Stimulated activated CD4-positive, alpha-beta T cell treated with anti-CD3 and anti-CD28 coated beads, Interleukin-1b, Interleukin-23, amount 100 ng/mL, for 4 hours (primary cell): ENCODE results near the gene TMEM184A.

Experiments used
- DNase-seq, 2 donors: peaks; one replicate each; pipeline ENCODE4 v3.0.0-alpha.2; 2020; ENCODE audit warnings: low read depth in 2 of 2

Gene TMEM184A

DNA sequence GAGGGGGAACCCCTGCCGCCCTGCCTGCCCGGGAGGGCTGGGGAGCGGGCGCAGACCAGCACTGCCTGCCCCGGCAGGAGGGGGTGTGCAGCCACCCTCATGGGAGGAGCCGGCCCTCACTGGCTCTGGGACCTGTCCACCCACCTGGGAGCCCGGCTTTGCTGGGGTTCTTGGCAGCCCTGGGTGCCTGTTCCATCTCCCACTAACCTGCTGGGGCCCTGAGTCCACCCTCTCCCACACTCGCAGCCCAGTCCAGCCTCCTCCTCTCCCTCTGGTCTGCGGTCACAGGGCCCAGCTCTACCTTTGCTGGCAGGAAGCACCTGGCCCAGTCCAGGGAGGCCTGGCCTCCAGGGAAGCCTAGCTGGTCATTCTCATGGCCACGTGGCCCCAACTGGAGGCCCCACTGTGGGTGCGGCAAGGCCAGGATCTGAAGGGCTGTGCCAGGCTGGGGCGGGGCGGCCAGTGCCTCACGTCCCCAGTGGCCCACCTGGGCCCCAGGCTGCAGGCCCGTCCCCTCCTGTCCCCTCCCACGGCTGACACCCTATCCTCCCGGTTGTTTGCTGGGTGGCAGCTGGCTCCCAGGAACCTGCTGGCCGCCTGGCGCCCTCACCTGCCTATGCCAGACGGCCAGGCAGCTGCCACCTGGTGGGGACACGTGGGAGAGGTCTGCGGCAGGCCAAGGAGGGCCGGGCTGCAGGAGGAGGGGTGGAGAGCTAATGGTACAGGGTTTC, at the start of gene TMEM184A:
Gene TMEM184A (minus strand): TSS at position 393 of the 731 bp plus-strand sequence. CDS start 721 bp downstream, outside the sequence.
- peak in 1 of 2 donors; percentile 31 for DNase-seq

DNA sequence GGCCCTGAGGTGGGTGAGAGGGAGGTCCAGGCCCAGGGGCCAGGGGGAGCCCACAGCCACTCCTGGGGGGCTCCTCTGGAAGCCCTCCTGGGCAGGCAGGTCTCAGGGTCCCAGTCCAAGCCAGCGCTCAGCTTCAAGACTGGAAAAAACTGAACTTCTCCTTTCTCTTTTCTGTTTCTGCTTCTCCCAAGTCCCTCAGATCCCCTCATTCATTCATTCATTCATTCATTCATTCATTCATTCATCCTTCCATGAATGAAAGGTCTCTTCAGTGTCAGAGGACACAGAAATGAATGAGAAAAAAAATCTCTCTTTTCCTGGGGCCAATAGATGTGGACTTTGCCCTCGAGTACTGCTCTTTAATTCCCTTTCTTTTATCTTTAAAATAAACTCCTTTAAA, 48.4 kb upstream of the TMEM184A start:
- DNase-seq = no peak

DNA sequence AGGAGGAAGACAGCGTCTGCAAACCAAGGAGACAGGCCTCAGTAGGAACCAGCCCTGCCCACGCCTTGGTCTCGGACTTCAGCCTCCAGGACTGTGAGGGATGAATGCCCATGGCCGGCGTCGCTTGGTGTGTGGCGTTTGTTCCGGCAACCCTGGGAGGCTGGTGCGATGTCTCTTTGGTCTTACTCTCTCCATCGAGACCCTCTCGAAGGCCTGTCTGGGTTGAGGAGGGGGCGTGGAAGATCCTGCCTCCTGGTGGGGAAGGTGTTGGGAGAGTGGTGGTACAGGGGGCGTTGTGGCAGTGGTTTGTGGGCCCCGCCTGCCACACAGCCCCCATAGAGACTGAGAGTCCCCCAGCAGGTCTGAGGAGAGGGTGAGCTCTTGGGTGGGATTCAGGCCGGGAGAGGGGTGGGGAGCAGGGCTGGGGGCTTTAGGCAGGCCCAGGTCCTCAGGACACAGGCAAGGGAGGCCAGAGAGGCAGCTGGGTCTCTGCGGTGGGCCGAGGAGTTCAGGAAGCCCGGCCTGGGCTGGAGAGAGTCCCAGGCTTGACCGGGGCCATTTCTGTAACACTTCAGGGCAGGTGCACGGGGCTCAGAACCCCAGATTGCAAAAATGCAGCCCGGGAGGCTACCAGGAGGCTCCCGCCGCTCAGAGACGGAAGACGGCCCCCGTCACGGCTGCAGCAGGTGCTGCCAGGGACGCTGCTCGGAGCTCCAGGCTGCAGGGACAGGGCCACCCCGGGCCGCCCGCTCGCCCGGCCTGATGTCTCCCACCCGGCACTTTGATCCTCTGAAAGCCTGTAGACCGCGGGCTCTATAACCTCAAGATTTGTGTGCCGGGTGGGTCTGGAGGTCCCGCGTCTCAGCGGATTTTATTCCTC, 47.6 kb upstream of the TMEM184A start:
- no peak for DNase-seq

DNA sequence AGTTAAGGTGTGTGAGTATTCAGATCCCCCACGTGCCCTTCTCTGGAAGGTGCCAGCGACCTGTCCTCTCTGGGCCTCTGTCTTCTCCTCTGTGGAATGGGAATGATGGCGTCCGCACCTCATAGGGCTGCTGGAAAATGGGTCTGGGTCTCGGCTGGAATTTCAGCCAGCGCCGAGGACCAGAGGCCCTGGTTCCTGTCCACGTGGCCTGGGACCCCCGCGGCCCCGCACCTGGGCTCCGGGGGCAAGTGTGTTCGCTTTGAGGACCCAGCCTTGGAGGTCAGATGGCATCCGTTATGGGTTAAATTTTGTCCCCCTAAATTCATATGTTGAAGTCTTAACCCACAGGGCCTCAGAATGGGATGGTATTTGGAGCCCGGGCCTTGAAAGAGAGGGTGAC, 46.4 kb upstream of the TMEM184A start:
- DNase-seq = no peak

DNA sequence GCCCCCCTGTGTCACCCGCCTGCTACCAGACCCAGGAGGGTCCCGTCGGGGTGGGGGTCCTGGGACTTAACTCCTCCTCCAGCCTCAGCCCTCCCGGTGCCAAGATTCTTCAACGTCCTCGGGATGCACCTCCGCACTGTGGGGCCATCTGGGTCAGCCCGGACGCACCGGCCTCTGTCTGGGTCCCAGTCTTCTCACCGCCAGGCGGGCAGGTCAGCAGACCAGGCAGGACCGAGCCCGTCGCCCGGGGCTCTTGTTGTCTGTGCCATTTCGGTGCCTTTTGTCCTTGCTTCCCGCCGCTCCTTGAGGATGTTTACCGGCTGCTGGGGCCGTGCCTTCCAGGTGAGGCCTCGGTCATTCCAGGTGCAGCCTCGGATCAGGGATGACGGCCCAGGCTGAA, 46.0 kb upstream of the TMEM184A start:
- no peak for DNase-seq

DNA sequence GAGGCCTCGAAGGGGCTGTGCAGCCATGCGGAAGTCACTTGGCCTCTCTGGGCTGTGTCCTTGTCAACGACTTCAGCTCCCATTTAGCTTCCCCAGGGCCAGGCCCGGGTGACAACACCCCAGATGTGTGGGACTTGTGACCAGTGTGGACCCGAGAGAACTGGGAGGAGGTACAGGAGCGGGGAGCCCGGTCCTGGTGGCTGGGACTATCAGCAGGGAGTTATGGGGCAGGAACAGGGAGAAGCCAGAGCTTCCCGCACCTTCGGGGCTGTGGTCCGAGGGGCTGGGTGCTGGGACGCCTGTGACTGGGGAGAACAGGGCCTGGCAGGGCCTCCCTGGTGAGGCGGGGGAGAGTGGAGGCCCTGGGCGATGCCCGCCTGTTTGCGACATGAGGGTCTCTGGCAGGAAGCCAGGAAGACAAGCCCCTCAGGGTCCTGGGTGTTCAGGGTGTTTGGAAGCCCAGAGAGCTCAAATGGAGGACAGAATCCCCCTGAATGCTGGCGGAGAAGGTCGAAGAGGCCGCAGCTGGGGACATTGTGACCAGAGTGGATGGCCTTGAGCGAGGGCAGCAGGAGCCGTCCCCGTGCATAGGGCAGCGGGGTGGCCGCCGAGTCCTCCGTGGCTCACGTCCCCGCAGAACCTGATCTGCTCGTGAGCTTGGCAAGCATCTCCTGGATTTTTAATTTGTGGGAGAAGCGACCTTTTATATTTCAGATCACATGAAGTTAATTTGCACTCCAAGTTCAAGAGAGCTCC, 43.8 kb upstream of the TMEM184A start:
- no peak for DNase-seq

DNA sequence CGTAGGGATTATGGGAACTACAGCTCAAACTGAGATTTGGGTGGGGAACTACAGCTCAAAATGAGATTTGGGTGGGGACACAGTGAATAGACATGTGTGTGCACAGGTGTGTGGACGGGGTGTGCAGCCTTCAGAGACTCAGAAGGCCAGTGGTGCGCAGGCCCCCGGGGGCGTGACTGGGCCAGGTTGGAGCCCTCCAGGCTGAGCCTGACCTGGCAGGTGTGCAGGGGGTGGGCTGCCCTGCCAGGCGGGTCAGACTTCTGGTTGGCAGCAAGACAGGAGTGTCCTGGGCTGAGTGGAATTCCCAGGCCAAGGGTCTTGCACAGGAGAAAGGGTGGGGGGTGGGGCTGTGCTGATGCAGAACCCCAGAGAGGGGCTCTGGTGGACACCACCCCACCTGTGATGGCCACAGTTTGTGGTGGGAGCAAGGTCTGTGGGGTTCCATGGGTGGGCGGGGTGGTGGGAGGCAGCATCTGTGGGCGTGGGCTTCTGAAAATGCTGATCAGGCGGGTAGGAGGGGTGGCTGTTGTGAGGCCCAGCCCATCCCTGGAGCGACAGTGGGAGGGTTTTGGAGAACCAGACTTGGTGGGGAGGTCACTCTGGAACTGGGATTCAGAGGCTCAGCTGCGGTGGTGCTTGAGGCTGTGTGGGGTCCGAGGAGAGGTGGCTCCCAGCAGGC, 43.1 kb upstream of the TMEM184A start:
- no peak for DNase-seq

DNA sequence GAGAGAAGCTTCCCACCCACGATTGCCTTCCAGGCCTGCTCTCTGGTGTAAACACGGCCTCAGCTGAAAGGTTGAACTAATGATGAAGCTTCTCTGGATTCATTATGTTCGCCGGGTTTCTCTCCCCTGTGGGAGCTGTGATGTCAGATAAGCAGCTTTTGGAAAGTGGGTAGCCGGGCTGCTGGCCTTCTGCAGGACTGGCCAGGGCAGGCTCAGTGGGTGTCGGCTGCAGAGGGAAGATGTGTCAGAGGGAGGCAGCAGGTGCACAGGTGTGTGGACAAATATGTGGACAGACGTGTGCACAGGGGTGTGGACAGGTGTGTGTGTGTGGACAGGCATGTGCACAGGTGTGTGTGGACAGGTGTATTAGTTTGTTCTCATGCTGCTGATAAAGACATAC, 42.3 kb upstream of the TMEM184A start:
- DNase-seq = no peak

DNA sequence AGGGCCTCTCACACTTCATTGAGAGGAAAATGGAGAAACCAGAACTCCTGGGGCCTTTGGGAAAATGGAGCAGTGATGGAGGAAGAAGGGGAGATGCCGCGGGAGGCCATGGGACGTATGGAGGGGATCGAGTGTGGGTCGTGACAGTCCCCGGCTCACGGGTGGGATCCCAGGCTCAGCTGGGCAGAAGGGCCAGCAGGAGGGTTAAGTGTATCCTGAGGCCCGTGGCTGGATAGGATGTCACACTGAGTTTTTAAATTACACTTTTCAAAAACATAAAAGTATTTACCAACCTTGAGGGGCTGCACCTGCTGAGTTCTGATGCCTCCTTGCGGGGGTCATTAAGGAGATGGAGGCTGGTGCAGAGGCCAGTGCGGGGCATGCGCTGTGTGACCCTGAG, 41.8 kb upstream of the TMEM184A start:
- no peak for DNase-seq

DNA sequence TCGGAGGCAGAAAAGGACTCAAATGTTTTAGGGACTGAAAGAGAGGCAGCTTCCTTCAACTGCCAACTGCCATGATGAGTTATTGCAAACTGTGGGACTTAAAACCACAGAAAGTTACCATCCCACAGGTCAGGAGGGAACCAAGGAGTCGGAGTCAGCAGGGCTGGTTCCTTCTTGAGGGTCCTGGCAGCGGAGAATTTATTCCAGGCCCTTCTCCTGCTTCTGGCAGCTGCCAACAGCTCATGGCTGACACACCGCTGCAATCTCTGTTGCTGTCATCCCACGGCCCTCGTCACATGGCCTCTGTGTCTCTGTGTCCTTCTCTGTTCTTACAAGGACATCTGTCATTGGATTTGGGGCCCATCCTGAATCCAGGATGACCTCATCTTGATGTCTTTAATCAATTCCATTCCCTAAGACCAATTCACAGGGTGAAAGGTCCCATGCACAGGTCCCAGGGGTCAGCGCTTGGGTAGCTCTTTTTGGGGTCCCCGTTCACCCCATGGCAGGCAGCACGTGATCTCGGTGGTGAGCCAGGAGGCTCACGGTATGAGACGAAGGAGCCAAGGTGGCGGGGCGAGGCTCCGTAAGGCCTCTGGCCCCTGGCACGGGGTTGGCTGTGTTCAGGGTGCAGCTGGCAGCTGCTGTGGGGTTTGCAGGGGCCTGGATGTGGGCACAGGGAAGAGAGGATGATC, 41.2 kb upstream of the TMEM184A start:
- no peak for DNase-seq

DNA sequence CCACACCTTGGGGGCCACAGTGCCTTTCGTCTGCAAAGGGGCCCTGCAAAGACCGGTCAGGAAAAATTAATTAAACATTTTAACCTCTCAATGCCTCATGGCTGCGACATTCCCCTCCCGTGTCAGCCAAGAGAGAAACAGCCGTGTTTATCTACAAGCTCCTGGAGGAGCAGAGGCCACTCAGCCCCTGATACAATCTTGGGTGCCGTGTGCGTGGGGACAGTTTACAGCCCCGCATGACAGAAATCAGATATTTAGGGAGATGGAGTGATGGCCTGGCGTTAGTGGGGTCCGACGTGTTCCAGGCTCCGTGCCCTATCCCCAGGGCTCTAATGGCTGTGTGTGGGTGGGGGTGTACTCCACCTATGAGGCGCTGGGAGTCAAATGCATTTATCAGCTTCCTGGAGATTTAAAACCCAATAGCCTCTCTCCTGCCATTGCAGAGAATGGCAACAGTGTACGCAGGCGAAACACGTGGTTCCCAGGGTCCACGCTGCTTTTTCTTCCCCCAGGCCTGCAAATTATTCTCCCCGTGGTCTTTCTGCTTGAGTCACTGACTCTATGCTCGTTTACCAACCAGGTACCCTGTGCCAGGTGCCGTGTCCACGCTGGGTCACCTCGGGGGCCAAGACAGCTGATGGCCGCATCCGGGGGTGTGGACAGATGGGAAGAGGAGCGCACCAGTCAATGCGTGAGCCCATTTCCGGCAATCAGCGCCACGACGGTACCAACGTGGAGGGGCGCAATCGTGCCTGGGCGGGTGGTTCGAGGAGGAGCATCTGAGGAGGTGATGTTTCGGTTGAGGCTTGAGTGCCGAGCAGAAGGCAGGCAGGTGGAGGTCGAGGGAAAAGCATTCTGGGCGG, 40.4 kb upstream of the TMEM184A start:
- DNase-seq = no peak

DNA sequence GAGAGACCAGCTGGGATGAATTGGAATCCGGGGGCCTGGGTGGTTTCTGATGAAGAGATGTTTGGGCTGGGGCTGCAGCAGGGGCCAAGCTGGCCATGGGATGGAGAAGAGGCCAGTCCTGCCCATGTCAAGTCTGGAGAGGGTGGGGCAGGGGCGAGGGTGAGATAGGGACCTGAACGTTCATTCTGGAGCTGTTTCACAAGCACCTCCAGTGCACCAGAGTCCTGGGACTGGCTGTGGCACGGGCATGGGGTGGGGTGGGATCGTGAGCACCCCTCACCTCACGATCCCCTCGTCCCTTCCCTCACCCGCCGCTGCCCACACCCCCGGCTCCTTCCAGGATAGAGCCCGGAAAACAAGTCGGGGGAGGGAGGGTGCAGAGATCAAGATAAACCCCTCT, 39.6 kb upstream of the TMEM184A start:
- DNase-seq = no peak

DNA sequence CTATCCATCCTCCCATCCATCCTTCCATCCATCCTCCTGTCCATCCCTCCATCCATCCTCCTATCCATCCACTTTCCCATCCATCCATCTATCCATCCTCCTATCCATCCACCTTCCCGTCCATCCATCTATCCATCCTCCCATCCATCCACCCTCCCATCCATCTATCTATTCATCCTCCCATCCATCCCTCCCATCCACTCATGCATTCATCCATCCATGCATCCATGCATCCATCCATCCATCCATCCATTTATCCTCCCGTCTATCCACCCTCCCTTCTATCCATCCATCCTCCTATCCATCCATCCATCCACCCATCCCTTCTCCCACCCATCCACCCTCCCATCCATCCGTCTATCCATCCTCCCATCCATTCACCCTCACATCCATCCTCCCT, 39.0 kb upstream of the TMEM184A start:
- DNase-seq = no peak

DNA sequence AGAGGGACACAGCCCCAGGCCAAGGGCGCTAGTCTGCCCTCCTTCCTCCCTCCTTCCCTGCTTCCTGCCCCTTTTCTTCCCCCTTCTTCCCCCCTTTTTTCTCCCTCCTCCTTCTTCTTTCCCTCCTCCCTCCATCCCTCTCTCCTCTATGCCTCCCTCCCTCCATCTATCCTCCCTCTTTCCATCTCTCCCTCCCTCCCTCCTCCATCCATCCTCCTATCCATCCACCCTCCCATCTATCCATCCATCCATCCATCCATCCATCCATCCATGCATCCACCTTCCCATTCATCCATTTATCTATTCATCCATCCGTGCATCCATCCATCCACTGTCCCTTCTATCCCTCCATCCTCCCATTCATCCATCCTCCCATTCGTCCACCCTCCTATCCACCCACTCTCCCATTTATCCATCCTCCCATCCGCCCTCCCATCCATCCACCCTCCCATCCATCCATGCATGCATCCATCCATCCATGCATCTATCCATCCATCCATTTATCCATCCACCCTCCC, 38.0 kb upstream of the TMEM184A start:
- no peak for DNase-seq

DNA sequence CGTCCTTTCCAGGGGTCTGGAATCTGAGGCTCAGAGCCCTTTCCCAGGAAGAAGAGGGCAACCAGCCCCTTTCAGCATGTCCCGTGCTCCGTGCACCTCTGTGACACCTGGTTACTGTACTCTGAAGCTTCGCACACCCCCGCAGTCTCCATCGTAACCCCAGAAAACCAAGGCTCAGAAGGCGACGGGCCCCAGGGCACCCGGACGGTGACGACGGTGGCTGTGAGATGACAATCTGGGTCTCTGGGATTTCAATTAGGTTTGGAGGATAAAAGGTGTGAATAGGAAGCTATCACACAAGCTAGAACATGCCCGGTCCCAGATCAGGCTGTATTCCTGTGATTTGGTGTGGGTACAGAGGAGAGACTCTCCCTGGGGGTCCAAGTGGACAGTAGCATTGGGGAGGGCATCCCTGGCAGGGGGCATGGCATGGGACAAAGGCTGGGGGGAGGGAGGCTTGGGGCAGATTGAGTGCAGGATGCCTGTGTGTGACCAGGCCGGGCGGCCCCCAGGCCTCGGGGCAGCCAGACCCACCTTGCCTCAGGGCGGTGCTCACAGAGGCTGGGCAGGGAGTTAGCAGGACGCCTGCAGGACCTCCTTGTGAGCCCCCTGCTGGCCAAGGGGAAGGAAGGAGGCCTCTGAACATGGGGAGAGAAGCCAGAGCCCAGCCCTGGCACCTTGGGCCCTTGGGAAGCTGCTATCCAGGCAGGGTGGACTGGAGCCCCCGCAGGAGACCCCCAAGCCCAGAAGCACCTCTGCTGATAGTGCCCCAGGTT, 37.3 kb upstream of the TMEM184A start:
- no peak for DNase-seq

DNA sequence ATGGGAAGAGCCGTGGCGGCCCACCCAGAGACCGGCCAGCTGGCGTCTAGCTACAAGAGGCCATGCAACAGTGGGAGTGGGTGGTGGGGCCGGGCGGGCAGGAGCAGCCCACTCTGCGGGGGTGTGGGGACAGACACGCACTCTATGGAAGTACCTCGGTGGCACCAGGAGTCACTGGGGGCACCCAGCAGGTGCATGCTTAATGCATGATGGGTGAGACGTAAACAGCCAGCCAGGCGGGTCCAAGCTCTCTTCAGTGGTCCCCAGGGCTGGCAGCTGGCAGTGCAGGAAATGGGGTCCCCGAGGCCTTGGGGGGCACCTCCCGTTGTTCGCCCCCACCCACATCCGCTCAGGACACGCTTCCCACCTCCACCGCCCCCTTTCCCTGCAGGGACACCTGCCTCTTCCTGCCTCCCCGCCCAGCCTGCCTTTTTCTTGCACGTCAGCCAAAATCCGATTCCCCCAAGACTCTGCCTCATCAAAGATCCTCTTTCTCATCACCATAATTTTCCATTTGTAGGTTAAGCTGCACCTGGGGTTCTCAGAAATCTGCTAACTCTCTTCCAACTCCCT, 36.4 kb upstream of the TMEM184A start:
- no peak for DNase-seq

DNA sequence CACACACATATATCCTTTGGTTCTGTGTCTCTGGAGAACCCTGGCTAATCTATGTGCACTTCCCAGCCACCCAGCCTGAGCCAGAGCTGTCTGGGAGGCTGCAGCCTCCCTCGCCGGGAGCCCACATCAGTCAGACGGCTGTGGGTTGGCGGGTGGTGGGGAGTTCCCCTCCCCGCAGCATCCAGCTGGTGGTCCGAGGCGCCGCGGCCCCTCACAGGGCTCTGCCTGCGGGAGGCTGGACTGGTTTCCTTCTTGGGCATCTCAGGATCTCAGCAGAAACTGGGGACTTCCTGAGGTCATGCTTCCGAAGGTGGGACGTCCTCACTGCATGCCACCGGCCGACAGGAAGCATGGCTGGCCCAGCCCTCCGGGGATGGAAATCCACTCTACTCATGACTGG, 35.9 kb upstream of the TMEM184A start:
- DNase-seq = no peak

DNA sequence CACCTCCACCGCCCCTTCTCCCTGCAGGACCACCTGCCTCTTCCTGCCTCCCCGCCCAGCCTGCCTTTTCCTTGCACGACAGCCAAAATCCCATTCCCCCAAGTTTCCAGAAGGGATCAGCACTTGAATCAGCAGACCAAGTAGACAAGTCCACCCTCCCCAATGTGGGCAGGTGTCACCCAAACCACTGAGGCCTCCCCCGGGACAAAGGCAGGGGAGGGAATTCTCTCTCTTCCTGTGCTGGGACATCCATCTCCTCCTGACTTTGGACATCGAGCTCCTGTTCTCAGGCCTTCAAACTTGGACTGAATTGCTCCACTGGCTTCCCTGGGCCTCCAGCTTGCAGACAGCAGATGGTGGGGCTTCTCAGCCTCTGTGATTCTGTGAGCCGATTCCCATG, 35.4 kb upstream of the TMEM184A start:
- no peak for DNase-seq

DNA sequence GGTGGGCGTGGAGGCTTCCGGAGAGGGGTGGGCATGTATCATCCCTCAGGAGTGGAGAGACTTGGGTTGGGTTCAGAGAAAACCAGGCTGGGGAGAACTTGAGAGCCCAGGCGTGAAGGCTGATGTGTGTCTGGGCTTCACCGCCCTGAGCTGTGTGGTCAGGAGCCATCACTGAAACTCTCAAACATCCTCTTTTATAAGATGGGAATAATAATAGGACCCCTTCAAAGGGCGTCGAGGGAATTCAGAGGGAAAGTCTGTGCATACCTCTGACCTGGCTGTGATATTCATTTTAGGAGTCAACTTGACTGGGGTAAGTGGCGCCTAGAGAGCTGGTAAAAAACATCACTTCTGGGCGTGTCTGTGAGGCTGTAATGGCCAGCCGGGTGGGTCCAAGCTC, 34.9 kb upstream of the TMEM184A start:
- DNase-seq = no peak
